SK-N-SH (cell line): ENCODE data around the gene JAZF1.

Experiments
- CHD2 ChIP-seq: fragments of 150-350 bp; IDR thresholded peaks from 2 replicates; pipeline ENCODE4 v1.6.1; 2018; ENCODE audit warnings: low read length; ENCODE audit not compliant: partially characterized antibody
- CTCF ChIP-seq: fragments of 200-600 bp; sonication (generic); IDR thresholded peaks from 2 replicates; pipeline ENCODE4 v1.6.1; 2017; ENCODE audit warnings: antibody characterized with exemption, mild to moderate bottlenecking, moderate library complexity
- EP300 ChIP-seq, 2 experiments: IDR thresholded peaks; 2 replicates each; pipeline versions ENCODE4 v1.4.0 to v1.6.1; 2012; ENCODE audit warnings: borderline replicate concordance in 1 of 2, low read depth in 1 of 2, low read length in 1 of 2
- GABPA ChIP-seq: IDR thresholded peaks from 2 replicates; pipeline ENCODE4 v1.4.0; 2012; ENCODE audit warnings: low read depth, mild to moderate bottlenecking
- NFIC ChIP-seq: IDR thresholded peaks from 2 replicates; pipeline ENCODE4 v1.4.0; 2012; ENCODE audit warnings: borderline replicate concordance
- NRF1 ChIP-seq: IDR thresholded peaks from 2 replicates; pipeline ENCODE4 v1.6.1; 2012; ENCODE audit warnings: low read depth, mild to moderate bottlenecking, low read length
- POLR2AphosphoS5 ChIP-seq: IDR thresholded peaks from 2 replicates; pipeline ENCODE4 v1.6.1; 2012; ENCODE audit warnings: low read depth, low read length
- REST ChIP-seq: IDR thresholded peaks from 2 replicates; pipeline ENCODE4 v1.6.1; 2012; ENCODE audit warnings: mild to moderate bottlenecking, low read depth, low read length, moderate library complexity
- RFX5 ChIP-seq: IDR thresholded peaks from 2 replicates; pipeline ENCODE4 v1.6.1; 2012; ENCODE audit warnings: mild to moderate bottlenecking, improper control_type of control experiment, low read length
- SIN3A ChIP-seq: IDR thresholded peaks from 2 replicates; pipeline ENCODE4 v1.6.1; 2012; ENCODE audit warnings: low read depth, mild to moderate bottlenecking, low read length, moderate library complexity, borderline replicate concordance
- SMC3 ChIP-seq: IDR thresholded peaks from 2 replicates; pipeline ENCODE4 v1.6.1; 2012; ENCODE audit warnings: low read depth, low read length, improper control_type of control experiment
- TEAD4 ChIP-seq: IDR thresholded peaks from 2 replicates; pipeline ENCODE4 v1.4.0; 2012; ENCODE audit warnings: mild to moderate bottlenecking, borderline replicate concordance; ENCODE audit not compliant: insufficient read depth
- YY1 ChIP-seq: IDR thresholded peaks from 2 replicates; pipeline ENCODE4 v1.4.0; 2012; ENCODE audit warnings: low read depth, mild to moderate bottlenecking
- ZBTB33 ChIP-seq: IDR thresholded peaks from 2 replicates; pipeline ENCODE4 v1.4.0; 2012; ENCODE audit warnings: low read depth, borderline replicate concordance

GRCh38 chr7:28069388-28069787, 111.2 kb downstream of the JAZF1 start:
- TF ChIP-seq CTCF (no peak), NRF1 (no peak), YY1 (no peak), ZBTB33 (no peak), GABPA (no peak), POLR2AphosphoS5 (no peak), NFIC (no peak), RFX5 (no peak), SIN3A (no peak), TEAD4 (no peak), SMC3 (no peak), CHD2 (no peak), REST (no peak), EP300 (IDR thresholded peaks at IDR 0.05; ENCODE audit: borderline replicate concordance in 1 of 2, low read depth in 1 of 2, low read length in 1 of 2) (no peak)
